Measurements from ENCODE around the gene LIPG. TPM values are rescaled to one million over a fixed set of nuclear protein-coding genes. Genes with fewer than 3 reads are reported as not detected.
A peak's percentile ranks its signal among the peaks of the same experiment; 100 is the strongest.

The LIPG gene
- total and polyA plus RNA-seq, 2 of the 13 experiments (the other 11 are each of a cell fraction or from before 2014, with no cell fraction given): 0.96 to 10.8 TPM

DNA sequence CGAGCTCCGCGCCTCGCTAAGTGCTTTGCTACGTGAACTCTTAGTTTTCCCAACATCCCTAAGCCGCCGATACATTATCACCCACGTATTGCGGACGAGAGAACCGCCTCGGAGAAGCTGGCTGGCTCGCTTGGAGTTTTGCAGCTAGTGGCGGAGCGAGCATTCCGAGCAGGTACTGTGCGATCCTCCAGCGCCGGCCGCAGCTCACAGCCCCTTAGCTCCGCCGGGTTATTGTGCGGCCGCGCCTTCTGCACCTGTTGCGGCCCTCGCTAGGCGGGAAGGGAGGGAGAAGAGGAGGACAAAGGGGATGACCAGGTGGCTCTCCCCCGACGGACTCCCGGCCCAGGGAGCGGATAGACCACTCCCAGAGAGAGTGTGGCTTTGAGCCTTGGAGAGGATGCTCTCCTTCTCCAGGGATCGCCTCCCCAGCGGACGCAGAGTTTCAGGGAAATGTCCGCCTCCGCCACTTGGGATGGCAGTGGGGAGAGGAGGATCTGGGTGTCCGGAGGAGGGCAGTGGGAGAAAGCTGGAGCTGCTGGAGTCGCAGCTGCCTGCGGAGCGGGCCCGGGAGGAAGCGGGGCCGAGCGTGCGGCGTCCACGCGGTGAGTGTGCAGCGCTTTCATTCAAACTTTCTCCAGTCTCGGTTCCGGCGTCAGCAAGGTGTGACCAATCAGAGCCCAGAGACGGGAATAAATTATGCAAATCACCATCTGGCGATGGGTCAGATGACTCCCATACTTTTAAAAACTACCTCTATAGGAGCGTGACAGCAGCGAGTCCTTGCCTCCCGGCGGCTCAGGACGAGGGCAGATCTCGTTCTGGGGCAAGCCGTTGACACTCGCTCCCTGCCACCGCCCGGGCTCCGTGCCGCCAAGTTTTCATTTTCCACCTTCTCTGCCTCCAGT is at the start of gene LIPG (continued):
- no peak for TF ChIP-seq GPN1 (CRISPR knock-in tag; IDR thresholded peaks at IDR 0.05; ENCODE audit: borderline replicate concordance)
- TF ChIP-seq SALL1 (CRISPR knock-in tag; IDR thresholded peaks at IDR 0.05): peak; percentile 71
- TF ChIP-seq, protein P1, sequence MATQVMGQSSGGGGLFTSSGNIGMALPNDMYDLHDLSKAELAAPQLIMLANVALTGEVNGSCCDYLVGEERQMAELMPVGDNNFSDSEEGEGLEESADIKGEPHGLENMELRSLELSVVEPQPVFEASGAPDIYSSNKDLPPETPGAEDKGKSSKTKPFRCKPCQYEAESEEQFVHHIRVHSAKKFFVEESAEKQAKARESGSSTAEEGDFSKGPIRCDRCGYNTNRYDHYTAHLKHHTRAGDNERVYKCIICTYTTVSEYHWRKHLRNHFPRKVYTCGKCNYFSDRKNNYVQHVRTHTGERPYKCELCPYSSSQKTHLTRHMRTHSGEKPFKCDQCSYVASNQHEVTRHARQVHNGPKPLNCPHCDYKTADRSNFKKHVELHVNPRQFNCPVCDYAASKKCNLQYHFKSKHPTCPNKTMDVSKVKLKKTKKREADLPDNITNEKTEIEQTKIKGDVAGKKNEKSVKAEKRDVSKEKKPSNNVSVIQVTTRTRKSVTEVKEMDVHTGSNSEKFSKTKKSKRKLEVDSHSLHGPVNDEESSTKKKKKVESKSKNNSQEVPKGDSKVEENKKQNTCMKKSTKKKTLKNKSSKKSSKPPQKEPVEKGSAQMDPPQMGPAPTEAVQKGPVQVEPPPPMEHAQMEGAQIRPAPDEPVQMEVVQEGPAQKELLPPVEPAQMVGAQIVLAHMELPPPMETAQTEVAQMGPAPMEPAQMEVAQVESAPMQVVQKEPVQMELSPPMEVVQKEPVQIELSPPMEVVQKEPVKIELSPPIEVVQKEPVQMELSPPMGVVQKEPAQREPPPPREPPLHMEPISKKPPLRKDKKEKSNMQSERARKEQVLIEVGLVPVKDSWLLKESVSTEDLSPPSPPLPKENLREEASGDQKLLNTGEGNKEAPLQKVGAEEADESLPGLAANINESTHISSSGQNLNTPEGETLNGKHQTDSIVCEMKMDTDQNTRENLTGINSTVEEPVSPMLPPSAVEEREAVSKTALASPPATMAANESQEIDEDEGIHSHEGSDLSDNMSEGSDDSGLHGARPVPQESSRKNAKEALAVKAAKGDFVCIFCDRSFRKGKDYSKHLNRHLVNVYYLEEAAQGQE (IDR thresholded peaks at IDR 0.05; ENCODE audit: borderline replicate concordance in 1 of 2, low read depth in 1 of 2, low read length in 2 of 2): no peak
- TF ChIP-seq BRCA1 (CRISPR knock-in tag; IDR thresholded peaks at IDR 0.05): peak; percentile 57; the same call in 1 of the 2 replicates
- 0 out of 2 replicates have a peak, but pooled peaks have one; percentile 15 for TF ChIP-seq RXRA (CRISPR knock-in tag; IDR thresholded peaks at IDR 0.05)
- TF ChIP-seq ZNF564 (CRISPR knock-in tag; IDR thresholded peaks at IDR 0.05): no peak; the same call in 1 of the 2 replicates
- TF ChIP-seq, protein P2, sequence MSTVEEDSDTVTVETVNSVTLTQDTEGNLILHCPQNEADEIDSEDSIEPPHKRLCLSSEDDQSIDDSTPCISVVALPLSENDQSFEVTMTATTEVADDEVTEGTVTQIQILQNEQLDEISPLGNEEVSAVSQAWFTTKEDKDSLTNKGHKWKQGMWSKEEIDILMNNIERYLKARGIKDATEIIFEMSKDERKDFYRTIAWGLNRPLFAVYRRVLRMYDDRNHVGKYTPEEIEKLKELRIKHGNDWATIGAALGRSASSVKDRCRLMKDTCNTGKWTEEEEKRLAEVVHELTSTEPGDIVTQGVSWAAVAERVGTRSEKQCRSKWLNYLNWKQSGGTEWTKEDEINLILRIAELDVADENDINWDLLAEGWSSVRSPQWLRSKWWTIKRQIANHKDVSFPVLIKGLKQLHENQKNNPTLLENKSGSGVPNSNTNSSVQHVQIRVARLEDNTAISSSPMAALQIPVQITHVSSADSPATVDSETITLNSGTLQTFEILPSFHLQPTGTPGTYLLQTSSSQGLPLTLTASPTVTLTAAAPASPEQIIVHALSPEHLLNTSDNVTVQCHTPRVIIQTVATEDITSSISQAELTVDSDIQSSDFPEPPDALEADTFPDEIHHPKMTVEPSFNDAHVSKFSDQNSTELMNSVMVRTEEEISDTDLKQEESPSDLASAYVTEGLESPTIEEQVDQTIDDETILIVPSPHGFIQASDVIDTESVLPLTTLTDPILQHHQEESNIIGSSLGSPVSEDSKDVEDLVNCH (CRISPR knock-in tag; IDR thresholded peaks at IDR 0.05): no peak
- TF ChIP-seq MAFF (IDR thresholded peaks at IDR 0.05; ENCODE audit: low read depth, low read length): no peak
- TF ChIP-seq ZNF431 (CRISPR knock-in tag; IDR thresholded peaks at IDR 0.05; ENCODE audit: borderline replicate concordance, low read depth): no peak
- no peak for TF ChIP-seq ZNF160 (CRISPR knock-in tag; IDR thresholded peaks at IDR 0.05)
- no peak for TF ChIP-seq ZNF224 (CRISPR knock-in tag; IDR thresholded peaks at IDR 0.05)
- peak; percentile 60 for TF ChIP-seq BORCS8-MEF2B (CRISPR knock-in tag; IDR thresholded peaks at IDR 0.05)
- TF ChIP-seq ZNF451 (CRISPR knock-in tag; IDR thresholded peaks at IDR 0.05): no peak
- peak; percentile 65 for TF ChIP-seq ZMYM4 (CRISPR knock-in tag; IDR thresholded peaks at IDR 0.05)
- no peak for TF ChIP-seq NR2F6 (IDR thresholded peaks at IDR 0.05)
- TF ChIP-seq NR2F6 (CRISPR knock-in tag; IDR thresholded peaks at IDR 0.05): no peak
- TF ChIP-seq MYNN (CRISPR knock-in tag; IDR thresholded peaks at IDR 0.05; ENCODE audit: low read depth): no peak
- TF ChIP-seq, protein P3, sequence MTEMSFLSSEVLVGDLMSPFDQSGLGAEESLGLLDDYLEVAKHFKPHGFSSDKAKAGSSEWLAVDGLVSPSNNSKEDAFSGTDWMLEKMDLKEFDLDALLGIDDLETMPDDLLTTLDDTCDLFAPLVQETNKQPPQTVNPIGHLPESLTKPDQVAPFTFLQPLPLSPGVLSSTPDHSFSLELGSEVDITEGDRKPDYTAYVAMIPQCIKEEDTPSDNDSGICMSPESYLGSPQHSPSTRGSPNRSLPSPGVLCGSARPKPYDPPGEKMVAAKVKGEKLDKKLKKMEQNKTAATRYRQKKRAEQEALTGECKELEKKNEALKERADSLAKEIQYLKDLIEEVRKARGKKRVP (CRISPR knock-in tag; IDR thresholded peaks at IDR 0.05): 0 out of 4 replicates have a peak, but pooled peaks of 1 of the 2 experiments have one; percentile 17
